Measurements from ENCODE around the gene DHX34. TPM values are rescaled to one million over a fixed set of nuclear protein-coding genes. Genes with fewer than 3 reads are reported as not detected.

The DHX34 gene
- polyA plus RNA-seq, 3 donors: 9.9 to 10.9 (median 10.5) TPM

DNA sequence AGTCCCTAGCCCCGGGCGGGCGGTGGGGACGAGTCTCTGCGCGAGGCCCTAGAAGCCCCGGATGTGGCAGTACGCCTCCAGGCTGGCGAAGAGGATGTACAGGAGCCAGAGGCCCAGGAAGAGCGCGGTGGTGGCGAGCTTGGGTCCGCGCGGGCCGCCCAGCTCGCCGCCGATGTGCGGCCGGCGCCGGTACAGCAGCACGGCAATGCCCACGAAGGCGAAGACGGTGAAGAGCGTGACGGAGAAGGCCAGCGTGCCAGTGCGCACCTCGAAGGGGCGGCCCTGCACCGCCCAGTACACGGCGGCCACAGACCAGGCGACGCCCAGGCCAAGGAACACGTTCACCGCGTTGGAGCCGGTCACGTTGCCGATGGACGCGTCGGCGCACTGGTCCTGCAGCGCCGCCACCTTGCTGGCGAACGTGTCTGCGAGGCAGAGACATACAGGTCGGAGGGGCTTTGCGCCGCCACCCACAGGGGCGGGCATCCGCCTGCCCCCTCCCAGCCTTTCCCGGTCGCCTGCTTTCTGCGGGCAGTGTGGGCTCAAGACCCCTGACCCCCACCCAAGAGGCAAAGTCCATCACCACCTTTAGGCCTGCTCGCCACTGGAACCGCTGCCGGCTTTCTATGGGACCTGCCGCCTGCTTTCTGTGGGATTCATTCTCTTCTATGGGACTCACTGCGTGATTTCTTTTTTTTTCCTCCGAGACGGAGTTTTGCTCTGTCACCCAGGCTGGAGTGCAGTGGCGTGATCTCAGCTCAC lies 81.1 kb downstream of the DHX34 start:
- DNase-seq (ENCODE audit: low read depth in 3 of 3, low spot score in 2 of 3): no peak

DNA sequence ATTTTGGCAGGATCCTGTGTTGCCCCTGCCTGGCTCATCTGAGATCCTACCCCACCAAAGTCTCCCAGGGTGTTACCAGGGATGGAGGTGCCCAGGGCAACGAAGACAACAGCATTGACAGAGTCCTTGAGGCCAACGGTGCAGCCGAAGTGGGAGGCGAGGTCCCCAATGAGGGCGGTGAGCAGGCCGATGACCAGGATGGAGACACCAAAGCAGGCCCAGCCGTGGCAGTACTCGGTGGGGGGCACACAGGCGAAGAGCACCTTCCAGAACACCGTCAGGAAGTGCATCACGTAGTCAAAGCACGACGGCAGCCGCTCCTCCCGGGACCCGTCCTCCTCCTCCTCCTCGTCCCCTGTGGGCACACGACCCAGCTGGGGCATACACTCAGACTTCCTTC lies 83.0 kb downstream of the DHX34 start:
- no peak for DNase-seq (ENCODE audit: low read depth in 3 of 3, low spot score in 2 of 3)

Other genes with a start within 250 kb of the DHX34 start
- gene ZC3H4, start 235.5 kb upstream of the DHX34 start, polyA plus RNA-seq (ENCODE audit: insufficient read length in 3 of 3): 10 to 100 TPM; 35.2 to 37.1 (median 36.2) TPM
- 100 to 1,000 TPM; 119 to 131 (median 131) TPM for gene SAE1, start 218.5 kb upstream of the DHX34 start, polyA plus RNA-seq (ENCODE audit: insufficient read length in 3 of 3)
- 1 to 10 TPM; 1.1 to 1.2 (median 1.1) TPM for gene BBC3, start 118.1 kb upstream of the DHX34 start, polyA plus RNA-seq (ENCODE audit: insufficient read length in 3 of 3)
- gene CCDC9, start 92.8 kb upstream of the DHX34 start, polyA plus RNA-seq (ENCODE audit: insufficient read length in 3 of 3): 10 to 100 TPM; 18.9 to 20.4 (median 19.9) TPM
- gene INAFM1, start 74.4 kb upstream of the DHX34 start, polyA plus RNA-seq (ENCODE audit: insufficient read length in 3 of 3): 1 to 10 TPM; 5.1 to 6.1 (median 5.5) TPM
- gene C5AR1, start 39.5 kb upstream of the DHX34 start, polyA plus RNA-seq (ENCODE audit: insufficient read length in 3 of 3): 1 to 10 TPM; 3.9 to 4.6 (median 4.0) TPM
- gene C5AR2, start 17.1 kb upstream of the DHX34 start, polyA plus RNA-seq (ENCODE audit: insufficient read length in 3 of 3): under 1 TPM; 0.27 to 0.35 (median 0.29) TPM
- 10 to 100 TPM; 15.3 to 19.2 (median 17.9) TPM for gene MEIS3, start 70.2 kb downstream of the DHX34 start, polyA plus RNA-seq (ENCODE audit: insufficient read length in 3 of 3)
- under 1 TPM; 0.07 to 0.28 (median 0.08) TPM for gene SLC8A2, start 122.6 kb downstream of the DHX34 start, polyA plus RNA-seq (ENCODE audit: insufficient read length in 3 of 3)
- gene KPTN, start 134.9 kb downstream of the DHX34 start, polyA plus RNA-seq (ENCODE audit: insufficient read length in 3 of 3): 10 to 100 TPM; 10.6 to 12.9 (median 12.0) TPM
- 100 to 1,000 TPM; 159 to 174 (median 160) TPM for gene NAPA, start 165.7 kb downstream of the DHX34 start, polyA plus RNA-seq (ENCODE audit: insufficient read length in 3 of 3)
- under 1 TPM; 0.18 to 0.23 (median 0.22) TPM for gene ZNF541, start 223.8 kb downstream of the DHX34 start, polyA plus RNA-seq (ENCODE audit: insufficient read length in 3 of 3)